K562 (cell line): ENCODE data around the gene STAT6. TPM values are rescaled to one million over a fixed set of nuclear protein-coding genes. Genes with fewer than 3 reads are reported as not detected.
A peak's percentile ranks its signal among the peaks of the same experiment; 100 is the strongest.

Experiments used
- ATAC-seq: fragments of 200-7000 bp; cut with Tn5 transposase; 3 replicates; pipeline ENCODE4 v1.9.1; 2020; ENCODE audit warnings: moderate library complexity
- BruUV-seq: library from RNA; stranded (reverse); fragments of 400-500 nt; replicated peaks from 2 replicates; lab custom pipeline; 2021; lab: Mats Ljungman, UMichigan
- CTCF ChIA-PET: fragments of 300-600 bp; formaldehyde crosslinking; extraction: SDS; loops from one replicate; lab custom pipeline; 2021; ENCODE audit warnings: low intra/inter-chr PET ratio; lab: Yijun Ruan, JAX
- POLR2A ChIA-PET: fragments of 300-600, 350-650 bp; sonication (Branson Sonifier 250); formaldehyde crosslinking; extraction: SDS; loops from one replicate; lab custom pipeline; 2021; ENCODE audit warnings: antibody characterized with exemption, inconsistent platforms; lab: Yijun Ruan, JAX
- DNase-seq, 4 experiments: peaks; one replicate each; pipeline versions ENCODE4 v3.0.0 to v3.0.0-alpha.2; 2011 to 2018; ENCODE audit warnings: low spot score in 3 of 4, mixed read lengths in 3 of 4; ENCODE audit errors: extremely low read depth in 1 of 4
- FAIRE-seq: peaks from 2 replicates; lab custom pipeline; 2011; peaks lifted over from hg19 to GRCh38; lab: Jason Lieb, UNC
- H2AFZ ChIP-seq: 2 replicates; pipeline ENCODE4 v1.6.0; 2011; ENCODE audit warnings: low read depth, low read length, control low read depth, inconsistent platforms
- H3K27ac ChIP-seq: fragments of 200-600 bp; 3 replicates; pipeline ENCODE4 v1.8.0; 2011; ENCODE audit warnings: low read depth, mild to moderate bottlenecking, control low read depth, inconsistent platforms, low read length, moderate library complexity, mixed read lengths; ENCODE audit errors: extremely low read depth
- H3K27me3 ChIP-seq, 2 experiments: fragments of 300-600 bp in 1 of 2; 2 replicates in 1 of 2; 3 replicates in 1 of 2; pipeline versions ENCODE4 v1.6.0 to v1.8.0; 2011; ENCODE audit warnings: inconsistent platforms in 2 of 2, low read length in 2 of 2, mild to moderate bottlenecking in 1 of 2, mixed read lengths in 1 of 2, moderate library complexity in 1 of 2; ENCODE audit not compliant: control insufficient read depth in 2 of 2, insufficient read depth in 2 of 2
- H3K36me3 ChIP-seq: fragments of 300-600 bp; 3 replicates; pipeline ENCODE4 v1.8.0; 2011; ENCODE audit warnings: mild to moderate bottlenecking, low read length, inconsistent platforms; ENCODE audit not compliant: control insufficient read depth, insufficient read depth
- H3K4me1 ChIP-seq, 2 experiments: fragments of 200-600 bp in 1 of 2; replicated peaks in 1 of 2; 2 replicates in 1 of 2; 3 replicates in 1 of 2; pipeline versions ENCODE4 v1.5.1 to v1.8.0; 2011; ENCODE audit warnings: inconsistent platforms in 2 of 2, low read length in 2 of 2, mild to moderate bottlenecking in 1 of 2, mixed read lengths in 1 of 2, moderate library complexity in 1 of 2; ENCODE audit not compliant: control insufficient read depth in 2 of 2, insufficient read depth in 2 of 2
- H3K4me2 ChIP-seq: 2 replicates; pipeline ENCODE4 v1.6.1; 2011; ENCODE audit warnings: low read length, control low read depth, inconsistent platforms, mixed read lengths; ENCODE audit not compliant: insufficient read depth
- H3K4me3 ChIP-seq: fragments of 200-600 bp; sonication (generic), shearing (Covaris generic); 2 replicates; pipeline ENCODE4 v1.5.1; 2016; ENCODE audit warnings: control low read depth, inconsistent platforms
- H3K79me2 ChIP-seq: fragments of 200-600 bp; 3 replicates; pipeline ENCODE4 v1.8.0; 2011; ENCODE audit warnings: low read length, inconsistent platforms; ENCODE audit not compliant: control insufficient read depth, insufficient read depth
- H3K9ac ChIP-seq, 2 experiments: 2 replicates each; pipeline versions ENCODE4 v1.6.0 to v1.6.1; 2011; ENCODE audit warnings: low read depth in 2 of 2, low read length in 2 of 2, control low read depth in 1 of 2, inconsistent platforms in 1 of 2, mild to moderate bottlenecking in 1 of 2, mixed read lengths in 1 of 2; ENCODE audit not compliant: insufficient read depth in 1 of 2
- H3K9me1 ChIP-seq: one replicate; pipeline ENCODE4 v1.6.0; 2011; ENCODE audit warnings: inconsistent platforms, mild to moderate bottlenecking, low read length, moderate library complexity; ENCODE audit not compliant: control insufficient read depth, insufficient read depth
- H3K9me3 ChIP-seq: replicated peaks from 2 replicates; pipeline ENCODE4 v1.5.1; 2011; ENCODE audit warnings: low read depth, low read length, inconsistent platforms; ENCODE audit not compliant: control insufficient read depth, insufficient read depth
- H4K20me1 ChIP-seq: replicated peaks from 2 replicates; pipeline ENCODE4 v1.6.1; 2011; ENCODE audit warnings: low read length, inconsistent platforms, mixed read lengths; ENCODE audit not compliant: control insufficient read depth, insufficient read depth
- ATF7 ChIP-seq: fragments of 450-650 bp; IDR thresholded peaks from 2 replicates; pipeline ENCODE4 v1.7.1; 2014; ENCODE audit warnings: mild to moderate bottlenecking, moderate library complexity
- CEBPB ChIP-seq: fragments of 450-650 bp; IDR thresholded peaks from 2 replicates; pipeline ENCODE4 v1.6.1; 2016; ENCODE audit warnings: missing genetic modification characterization, missing compliant biosample characterization
- FOXM1 ChIP-seq, 2 experiments: fragments of 450-650 bp in 1 of 2; sonication (generic) in 1 of 2; formaldehyde crosslinking in 1 of 2; IDR thresholded peaks; 2 replicates each; pipeline versions ENCODE4 v1.6.1 to v1.9.0; 2017 to 2022; ENCODE audit warnings: low read depth in 2 of 2, mild to moderate bottlenecking in 2 of 2, missing genetic modification reagents in 1 of 2, moderate library complexity in 1 of 2
- HLTF ChIP-seq: fragments of 450-650 bp; IDR thresholded peaks from 2 replicates; pipeline ENCODE4 v1.6.1; 2016
- IFI16 ChIP-seq: fragments of 250-450 bp; sonication (Bioruptor Pico); IDR thresholded peaks from 2 replicates; pipeline ENCODE4 v2.1.2; 2022; ENCODE audit warnings: mild to moderate bottlenecking, inconsistent platforms
- KDM2B ChIP-seq: fragments of 250-450 bp; sonication (Bioruptor Pico); IDR thresholded peaks from 2 replicates; pipeline ENCODE4 v1.8.0; 2021; ENCODE audit warnings: mild to moderate bottlenecking, moderate library complexity
- NR1H2 ChIP-seq: sonication (generic); formaldehyde crosslinking; IDR thresholded peaks from 2 replicates; pipeline ENCODE4 v1.4.0; 2020; ENCODE audit warnings: mild to moderate bottlenecking, missing genetic modification reagents
- PCBP1 ChIP-seq: fragments of 200-400 bp; formaldehyde crosslinking; IDR thresholded peaks from 2 replicates; pipeline ENCODE4 v1.6.1; 2018; ENCODE audit warnings: mild to moderate bottlenecking, low read depth, low read length; ENCODE audit not compliant: poor library complexity, severe bottlenecking
- PHF21A ChIP-seq: fragments of 450-650 bp; IDR thresholded peaks from 2 replicates; pipeline ENCODE4 v1.6.1; 2017; ENCODE audit warnings: low read depth, borderline replicate concordance
- PURB ChIP-seq: sonication (generic); formaldehyde crosslinking; IDR thresholded peaks from 2 replicates; pipeline ENCODE4 v1.9.0; 2021; ENCODE audit warnings: low read depth, mild to moderate bottlenecking, missing genetic modification reagents
- RBBP5 ChIP-seq: fragments of 200-600 bp; sonication (generic); IDR thresholded peaks from 2 replicates; pipeline ENCODE4 v1.6.1; 2012; ENCODE audit warnings: borderline replicate concordance, mild to moderate bottlenecking, low read length, control low read depth, inconsistent platforms; ENCODE audit not compliant: insufficient read depth, poor library complexity, severe bottlenecking
- RFX1 ChIP-seq: fragments of 450-650 bp; IDR thresholded peaks from 2 replicates; pipeline ENCODE4 v1.6.1; 2016; ENCODE audit warnings: mild to moderate bottlenecking, moderate library complexity
- SMAD2 ChIP-seq: fragments of 150-350 bp; IDR thresholded peaks from 2 replicates; pipeline ENCODE4 v1.6.1; 2014; ENCODE audit warnings: low read depth, mild to moderate bottlenecking, low read length
- SMARCB1 ChIP-seq: IDR thresholded peaks from 2 replicates; pipeline ENCODE4 v1.6.1; 2011; ENCODE audit warnings: improper control_type of control experiment, low read depth; ENCODE audit not compliant: insufficient read length
- SNIP1 ChIP-seq: fragments of 450-650 bp; IDR thresholded peaks from 2 replicates; pipeline ENCODE4 v1.7.1; 2017; ENCODE audit warnings: low read depth, mild to moderate bottlenecking
- ZNF143 ChIP-seq: sonication (generic); formaldehyde crosslinking; IDR thresholded peaks from 2 replicates; pipeline ENCODE4 v1.9.0; 2022; ENCODE audit warnings: mild to moderate bottlenecking, missing genetic modification reagents
- ZNF232 ChIP-seq: sonication (generic); formaldehyde crosslinking; IDR thresholded peaks from 2 replicates; pipeline ENCODE4 v1.8.0; 2022; ENCODE audit warnings: mild to moderate bottlenecking, missing genetic modification reagents
- ZNF444 ChIP-seq: fragments of 250-450 bp; sonication (Bioruptor Pico); IDR thresholded peaks from 2 replicates; pipeline ENCODE4 v1.4.0; 2020; ENCODE audit warnings: mild to moderate bottlenecking, moderate library complexity
- ZNF445 ChIP-seq: fragments of 250-450 bp; sonication (Bioruptor Pico); IDR thresholded peaks from 2 replicates; pipeline ENCODE4 v1.4.0; 2020; ENCODE audit warnings: low read depth, mild to moderate bottlenecking, moderate library complexity
- WGBS: fragments of 100-300 bp; shearing (Covaris generic); methylation state at CpG from one replicate; pipeline ENCODE4 v1.1.6; 2016; ENCODE audit warnings: low coverage, mixed read lengths; ENCODE audit not compliant: insufficient coverage; ENCODE audit errors: missing lambda C conversion rate; 5-methylcytosine and 5-hydroxymethylcytosine counted together
- in situ Hi-C: fragments of 300-500 bp; cut with MboI; formaldehyde crosslinking; loops from 4 replicates; pipeline ENCODE4 v1.15.0; 2018; ENCODE audit warnings: inconsistent platforms, mixed read lengths
- intact Hi-C: fragments of 100-400 bp; cut with micrococcal nuclease; formaldehyde crosslinking; loops from 2 replicates; pipeline ENCODE4 v1.14.2; 2022
- polyA plus RNA-seq, 8 experiments: library from polyadenylated mRNA; depleted of rRNA in 4 of 8; stranded (reverse) in 5 of 8; unstranded in 3 of 8; fragments of >200 nt; fragmentation: Nextera tagmentation in 2 of 8; fragmentation: Illumina TruSeq in 1 of 8; extraction: Ambion mirVana in 2 of 8; extraction: Trizol in 1 of 8; gene quantifications; 2 replicates each; pipeline versions ENCODE4 v1.2.1 to v1.2.3, GENCODE V29; 2011 to 2014; ENCODE audit warnings: inconsistent platforms in 1 of 8, missing spikeins in 1 of 8
- total RNA-seq, 7 experiments: library from RNA; depleted of rRNA in 6 of 7; stranded (reverse); fragments of >200 nt in 6 of 7; fragmentation: Illumina TruSeq in 2 of 7; extraction: Trizol in 2 of 7; gene quantifications; 2 replicates each; pipeline versions ENCODE4 v1.2.1 to v1.2.3, GENCODE V29; 2011 to 2021; ENCODE audit warnings: low replicate concordance in 1 of 7
- TF ChIP-seq, protein P1 (sequence below): fragments of 450-650 bp; IDR thresholded peaks from 2 replicates; pipeline ENCODE4 v1.6.1; 2016; ENCODE audit warnings: antibody characterized with exemption
- TF ChIP-seq, protein P2 (sequence below), 2 experiments: fragments of 450-650 bp in 1 of 2; sonication (generic) in 1 of 2; formaldehyde crosslinking; conservative IDR thresholded peaks; 2 replicates each; pipeline versions ENCODE4 v1.4.0 to v1.8.1; 2020 to 2022; ENCODE audit warnings: mild to moderate bottlenecking in 1 of 2, missing genetic modification reagents in 1 of 2

The STAT6 gene
- total and polyA plus RNA-seq, 9 of the 15 experiments (the other 6 are each of a cell fraction or from before 2014, with no cell fraction given): 2.4 to 49.5 (median 26.5) TPM

DNA sequence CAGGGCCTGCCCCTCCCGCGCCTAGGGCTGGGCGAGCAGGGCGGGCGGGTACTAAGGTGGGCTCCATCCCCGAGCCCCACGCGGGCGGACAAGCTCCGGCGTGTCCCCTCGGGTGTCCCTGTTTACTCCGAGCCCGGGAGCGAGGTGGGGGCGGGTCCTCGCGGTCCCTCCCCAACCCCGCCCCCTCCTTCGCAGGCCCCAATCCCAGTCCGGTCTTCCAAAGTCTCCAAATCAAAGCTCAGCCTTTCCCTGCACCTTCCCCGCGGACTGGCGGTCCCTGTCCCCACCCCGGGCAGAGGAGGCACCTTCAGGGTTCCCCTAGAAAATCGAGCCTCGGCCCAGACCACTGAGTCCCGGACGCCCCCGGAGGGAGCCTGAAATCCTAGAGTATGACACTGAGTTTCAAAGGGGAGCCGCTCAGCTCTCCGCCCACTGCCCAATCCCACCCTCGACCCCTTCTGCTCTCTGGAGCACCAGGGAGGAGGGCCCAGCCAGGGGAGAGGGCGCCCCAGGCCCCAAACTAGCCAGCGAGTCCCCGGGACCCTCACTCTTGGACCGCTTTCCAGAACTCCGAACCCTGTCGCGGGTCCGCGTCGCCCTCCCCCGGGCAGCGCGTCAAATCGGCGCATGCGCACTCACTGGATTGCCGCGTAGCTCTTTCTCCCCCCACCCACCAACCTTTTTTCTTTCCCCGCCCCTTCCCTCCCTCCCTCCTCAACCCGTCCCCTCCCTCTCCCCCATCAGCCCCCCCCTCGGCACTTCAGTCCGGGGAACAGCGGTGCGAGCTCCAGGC is 16.8 kb upstream of the STAT6 start, which contains the start of gene LRP1:
Gene LRP1 (plus strand): TSS at position 758 of the 793 bp plus-strand sequence. CDS start 482 bp downstream, outside the sequence.
- H3K4me2 ChIP-seq: peak within 1 kb of the TSS; percentile 86
- POLR2A ChIA-PET: interaction anchor here (0.7 to 1.5 kb wide), 8 partner anchors 9 to 439 kb away, joined by 3 to 6 read pairs (median 4); no protein-coding TSS in a partner anchor
- H3K9me1 ChIP-seq: no peaks in the 10 kb centered on the region
- H3K4me1 ChIP-seq: peaks cover 14 to 28% of the 10 kb centered on the region in 2 experiments
- peak; percentile 71 for FAIRE-seq
- peak within 1 kb of the TSS; percentile 47; the same call in 1 of the 3 replicates for H3K27ac ChIP-seq
- CTCF ChIA-PET: interaction anchor here (0.6 to 1.2 kb wide), 5 partner anchors 46 to 70 kb away, joined by 3 to 5 read pairs (median 4); no protein-coding TSS in a partner anchor
- peak within 1 kb of the TSS; percentile 59 for H3K4me3 ChIP-seq
- no peaks in the 10 kb centered on the region for H4K20me1 ChIP-seq
- in situ Hi-C loops: no loop called here
- WGBS: 1% methylated on average over 13 of the region's 57 CpGs
- peak; percentile 74 for ATAC-seq
- no peaks in the 10 kb centered on the region for H3K27me3 ChIP-seq
- no peaks in the 10 kb centered on the region for H3K79me2 ChIP-seq
- no TSS peak for BruUV-seq
- intact Hi-C loops: loop anchor here (10.0 kb wide), 1 partner anchor 117 kb away; no protein-coding TSS in a partner anchor
- H3K9me3 ChIP-seq: peaks cover 5% of the 10 kb centered on the region
- H2AFZ ChIP-seq: peak within 1 kb of the TSS; percentile 91
- H3K9ac ChIP-seq: peak within 1 kb of the TSS; percentile 63 to 95; a peak in 3 of 4 replicates
- peak; percentile 90 to 96 (median 94) for DNase-seq
- no peaks in the 10 kb centered on the region for H3K36me3 ChIP-seq
- no peak for TF ChIP-seq ATF7
- TF ChIP-seq ZNF445: no peak
- no peak for TF ChIP-seq CEBPB (tag)
- no peak for TF ChIP-seq SNIP1
- TF ChIP-seq PURB (CRISPR knock-in tag): no peak
- TF ChIP-seq IFI16 (CRISPR knock-in tag): no peak
- TF ChIP-seq ZNF232 (CRISPR knock-in tag): no peak
- TF ChIP-seq, protein P1, sequence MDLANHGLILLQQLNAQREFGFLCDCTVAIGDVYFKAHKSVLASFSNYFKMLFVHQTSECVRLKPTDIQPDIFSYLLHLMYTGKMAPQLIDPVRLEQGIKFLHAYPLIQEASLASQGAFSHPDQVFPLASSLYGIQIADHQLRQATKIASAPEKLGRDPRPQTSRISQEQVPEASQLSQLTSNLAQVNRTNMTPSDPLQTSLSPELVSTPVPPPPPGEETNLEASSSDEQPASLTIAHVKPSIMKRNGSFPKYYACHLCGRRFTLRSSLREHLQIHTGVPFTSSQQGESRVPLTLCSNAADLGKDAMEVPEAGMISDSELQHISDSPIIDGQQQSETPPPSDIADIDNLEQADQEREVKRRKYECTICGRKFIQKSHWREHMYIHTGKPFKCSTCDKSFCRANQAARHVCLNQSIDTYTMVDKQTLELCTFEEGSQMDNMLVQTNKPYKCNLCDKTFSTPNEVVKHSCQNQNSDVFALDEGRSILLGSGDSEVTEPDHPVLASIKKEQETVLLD: peak; percentile 87; the same call in 1 of the 2 replicates
- TF ChIP-seq FOXM1 (IDR thresholded peaks at IDR 0.05; ENCODE audit: low read depth): no peak
- no peak for TF ChIP-seq FOXM1 (CRISPR knock-in tag; IDR thresholded peaks at IDR 0.05; ENCODE audit: low read depth)
- TF ChIP-seq SMARCB1: no peak
- TF ChIP-seq ZNF444 (CRISPR knock-in tag): peak; percentile 67; the same call in 1 of the 2 replicates
- TF ChIP-seq ZNF143 (CRISPR knock-in tag): no peak
- peak; percentile 85 for TF ChIP-seq PCBP1
- peak; percentile 71 for TF ChIP-seq PHF21A
- TF ChIP-seq RBBP5: peak; percentile 52
- no peak for TF ChIP-seq NR1H2
- no peak for TF ChIP-seq KDM2B
- no peak for TF ChIP-seq HLTF
- no peak for TF ChIP-seq SMAD2
- no peak for TF ChIP-seq RFX1
- TF ChIP-seq, protein P2, sequence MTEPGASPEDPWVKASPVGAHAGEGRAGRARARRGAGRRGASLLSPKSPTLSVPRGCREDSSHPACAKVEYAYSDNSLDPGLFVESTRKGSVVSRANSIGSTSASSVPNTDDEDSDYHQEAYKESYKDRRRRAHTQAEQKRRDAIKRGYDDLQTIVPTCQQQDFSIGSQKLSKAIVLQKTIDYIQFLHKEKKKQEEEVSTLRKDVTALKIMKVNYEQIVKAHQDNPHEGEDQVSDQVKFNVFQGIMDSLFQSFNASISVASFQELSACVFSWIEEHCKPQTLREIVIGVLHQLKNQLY (CRISPR knock-in tag; conservative IDR thresholded peaks at IDR 0.05): no peak
